H9 (cell line): ENCODE results near the gene TENM3. TPM values are rescaled to one million over a fixed set of nuclear protein-coding genes. Genes with fewer than 3 reads are reported as not detected.

Source experiments
- DNase-seq: peaks from one replicate; pipeline ENCODE4 v3.0.0-alpha.2; 2017
- H2AFZ ChIP-seq: one replicate; pipeline ENCODE4 v1.6.1; 2013; ENCODE audit warnings: mild to moderate bottlenecking, low read length, control low read depth, moderate library complexity
- H2AK5ac ChIP-seq: 2 replicates; pipeline ENCODE4 v1.6.1; 2013; ENCODE audit warnings: low read length, control low read depth, mixed read lengths; ENCODE audit not compliant: insufficient read length
- H2BK120ac ChIP-seq: one replicate; pipeline ENCODE4 v1.6.1; 2013; ENCODE audit warnings: low read depth, mild to moderate bottlenecking, low read length, control low read depth, inconsistent platforms; ENCODE audit not compliant: poor library complexity, severe bottlenecking
- H2BK12ac ChIP-seq: 2 replicates; pipeline ENCODE4 v1.6.1; 2013; ENCODE audit warnings: low read length, control low read depth, mixed read lengths, low read depth; ENCODE audit not compliant: insufficient read length
- H2BK15ac ChIP-seq: 2 replicates; pipeline ENCODE4 v1.6.1; 2013; ENCODE audit warnings: low read depth, low read length, control low read depth
- H2BK20ac ChIP-seq: one replicate; pipeline ENCODE4 v1.6.1; 2013; ENCODE audit warnings: low read depth, mild to moderate bottlenecking, low read length, control low read depth, inconsistent platforms; ENCODE audit not compliant: poor library complexity, severe bottlenecking
- H2BK5ac ChIP-seq: 2 replicates; pipeline ENCODE4 v1.6.1; 2013; ENCODE audit warnings: low read length, control low read depth, mixed read lengths; ENCODE audit not compliant: insufficient read length
- H3K14ac ChIP-seq: 2 replicates; pipeline ENCODE4 v1.6.1; 2013; ENCODE audit warnings: low read length, control low read depth; ENCODE audit not compliant: insufficient read depth
- H3K18ac ChIP-seq: 2 replicates; pipeline ENCODE4 v1.6.1; 2013; ENCODE audit warnings: low read depth, mild to moderate bottlenecking, mixed read lengths, low read length, control low read depth; ENCODE audit not compliant: insufficient read length
- H3K23ac ChIP-seq: 2 replicates; pipeline ENCODE4 v1.6.1; 2013; ENCODE audit warnings: low read length, control low read depth, mixed read lengths, low read depth; ENCODE audit not compliant: insufficient read length
- H3K23me2 ChIP-seq: 2 replicates; pipeline ENCODE4 v1.6.1; 2013; ENCODE audit warnings: low read depth, mild to moderate bottlenecking, mixed read lengths, low read length, control low read depth; ENCODE audit not compliant: insufficient read length, poor library complexity, severe bottlenecking
- H3K27ac ChIP-seq: 2 replicates; pipeline ENCODE4 v1.5.1; 2013; ENCODE audit warnings: low read length, control low read depth, mixed read lengths, low read depth; ENCODE audit not compliant: insufficient read length
- H3K27me3 ChIP-seq: 2 replicates; pipeline ENCODE4 v1.6.1; 2013; ENCODE audit warnings: low read length, control low read depth, inconsistent platforms; ENCODE audit not compliant: insufficient read depth
- H3K4ac ChIP-seq: 2 replicates; pipeline ENCODE4 v1.6.1; 2013; ENCODE audit warnings: low read depth, mild to moderate bottlenecking, control low read depth, inconsistent platforms, low read length, moderate library complexity
- H3K4me1 ChIP-seq: 2 replicates; pipeline ENCODE4 v1.6.1; 2013; ENCODE audit warnings: low read length, control low read depth, inconsistent platforms; ENCODE audit not compliant: insufficient read depth
- H3K4me2 ChIP-seq: 2 replicates; pipeline ENCODE4 v1.6.1; 2013; ENCODE audit warnings: low read length, control low read depth, mixed read lengths; ENCODE audit not compliant: insufficient read length, insufficient read depth
- H3K56ac ChIP-seq: 2 replicates; pipeline ENCODE4 v1.6.1; 2013; ENCODE audit warnings: low read depth, mild to moderate bottlenecking, mixed read lengths, low read length, control low read depth; ENCODE audit not compliant: insufficient read length
- H3K79me1 ChIP-seq: 2 replicates; pipeline ENCODE4 v1.6.1; 2013; ENCODE audit warnings: low read depth, mild to moderate bottlenecking, moderate library complexity, low read length, control low read depth, inconsistent platforms; ENCODE audit not compliant: insufficient read depth, poor library complexity, severe bottlenecking
- H3K79me2 ChIP-seq: 2 replicates; pipeline ENCODE4 v1.6.1; 2013; ENCODE audit warnings: low read length, control low read depth, inconsistent platforms; ENCODE audit not compliant: insufficient read depth
- H3K9ac ChIP-seq: 2 replicates; pipeline ENCODE4 v1.6.1; 2013; ENCODE audit warnings: low read length, control low read depth, mixed read lengths; ENCODE audit not compliant: insufficient read length; ENCODE audit errors: extremely low read depth
- H3K9me3 ChIP-seq: one replicate; pipeline ENCODE4 v1.6.1; 2013; ENCODE audit warnings: low read depth, low read length, inconsistent platforms; ENCODE audit not compliant: control insufficient read depth
- H3T11ph ChIP-seq: one replicate; pipeline ENCODE4 v1.6.1; 2013; ENCODE audit warnings: mild to moderate bottlenecking, low read length, control low read depth, inconsistent platforms
- H4K20me1 ChIP-seq: one replicate; pipeline ENCODE4 v1.6.1; 2013; ENCODE audit not compliant: control insufficient read depth, insufficient read length, insufficient read depth
- H4K5ac ChIP-seq: 2 replicates; pipeline ENCODE4 v1.6.1; 2013; ENCODE audit warnings: low read depth, mild to moderate bottlenecking, mixed read lengths, low read length, control low read depth; ENCODE audit not compliant: insufficient read length
- H4K8ac ChIP-seq: replicated peaks from 2 replicates; pipeline ENCODE4 v1.6.1; 2013; ENCODE audit warnings: low read length, control low read depth, mixed read lengths, low read depth; ENCODE audit not compliant: insufficient read length
- H4K91ac ChIP-seq: 2 replicates; pipeline ENCODE4 v1.6.1; 2013; ENCODE audit warnings: low read depth, mild to moderate bottlenecking, moderate library complexity, mixed read lengths, low read length, control low read depth; ENCODE audit not compliant: insufficient read length
- H3K27ac Mint-ChIP-seq, 3 experiments: 2 replicates in 2 of 3; 3 replicates in 1 of 3; pipeline ENCODE4 v1.8.0; 2020 to 2021; ENCODE audit warnings: mixed read lengths in 3 of 3, mild to moderate bottlenecking in 1 of 3, moderate library complexity in 1 of 3
- H3K27me3 Mint-ChIP-seq: 2 replicates; pipeline ENCODE4 v1.8.0; 2021; ENCODE audit warnings: low read depth, mild to moderate bottlenecking, moderate library complexity, mixed read lengths
- H3K36me3 Mint-ChIP-seq, 3 experiments: 2 replicates in 2 of 3; 3 replicates in 1 of 3; pipeline ENCODE4 v1.8.0; 2020 to 2021; ENCODE audit warnings: low read depth in 3 of 3, mixed read lengths in 3 of 3; ENCODE audit not compliant: insufficient read depth in 1 of 3
- H3K4me1 Mint-ChIP-seq, 2 experiments: 2 replicates each; pipeline ENCODE4 v1.8.0; 2020; ENCODE audit warnings: mixed read lengths in 2 of 2
- H3K4me3 Mint-ChIP-seq, 2 experiments: 2 replicates in 1 of 2; 3 replicates in 1 of 2; pipeline ENCODE4 v1.8.0; 2020 to 2021; ENCODE audit warnings: mild to moderate bottlenecking in 2 of 2, mixed read lengths in 2 of 2, moderate library complexity in 1 of 2
- H3K9me3 Mint-ChIP-seq, 2 experiments: 2 replicates in 1 of 2; 3 replicates in 1 of 2; pipeline ENCODE4 v1.8.0; 2020; ENCODE audit warnings: mild to moderate bottlenecking in 2 of 2, mixed read lengths in 2 of 2, moderate library complexity in 1 of 2
- CTCF ChIP-seq: fragments of 200-600 bp; sonication (generic); conservative IDR thresholded peaks from 3 replicates; pipeline ENCODE4 v1.8.0; 2021; ENCODE audit warnings: antibody characterized with exemption, mild to moderate bottlenecking
- WGBS: extraction: QIAGEN DNeasy Blood & Tissue Kit; methylation state at CpG from one replicate; pipeline ENCODE4 v1.1.7; 2013; ENCODE audit warnings: missing lambda C conversion rate, low lambda C conversion rate, mixed read lengths; ENCODE audit not compliant: insufficient read length; ENCODE audit errors: extremely low coverage; 5-methylcytosine and 5-hydroxymethylcytosine counted together
- total RNA-seq: library from RNA; stranded (reverse); gene quantifications from 2 replicates; pipeline ENCODE4 v1.2.1, GENCODE V29; 2021

Gene TENM3
- total RNA-seq, 1 experiment from 2014 or later: 49.6 TPM

GRCh38 chr4:182263562-182263961 is 20.4 kb downstream of the TENM3 start:
- Histone ChIP-seq H4K8ac (no peak overlapping the region), H3K79me1 (no peaks in the 10 kb centered on the region), H4K5ac (no peak overlapping the region), H2BK5ac (no peak overlapping the region), H3T11ph (no peak overlapping the region), H2AFZ (no peak overlapping the region), H3K4me2 (no peak overlapping the region), H3K18ac (no peak overlapping the region), H4K91ac (no peak overlapping the region), H3K23me2 (no peaks in the 10 kb centered on the region), H2BK20ac (no peak overlapping the region), H3K4ac (no peak overlapping the region), H3K56ac (no peak overlapping the region), H2BK12ac (no peak overlapping the region), H4K20me1 (no peaks in the 10 kb centered on the region), H3K27ac (no peak overlapping the region), H3K9me3 (no peaks in the 10 kb centered on the region), H3K27me3 (no peaks in the 10 kb centered on the region), H3K4me1 (0 out of 2 replicates have a peak, but pooled peaks cover 2% of the 10 kb centered on the region), H3K79me2 (no peaks in the 10 kb centered on the region; the same call in 1 of the 2 replicates), H3K9ac (no peak overlapping the region), H2BK120ac (no peak overlapping the region), H2AK5ac (no peak overlapping the region), H3K23ac (no peak overlapping the region), H2BK15ac (no peak overlapping the region), H3K14ac (no peak overlapping the region)
- Mint-ChIP-seq H3K9me3 (peaks cover 12 to 15% of the 10 kb centered on the region in 2 experiments; a peak in 4 of 5 replicates), H3K4me1 (peaks cover 18 to 34% of the 10 kb centered on the region in 2 experiments), H3K27me3 (no peaks in the 10 kb centered on the region), H3K36me3 (peaks cover 24 to 34% (median 27%) of the 10 kb centered on the region in 3 experiments), H3K4me3 (no peak overlapping the region), H3K27ac (no peak overlapping the region; a peak in 1 of 7 replicates)
- DNase-seq: no peak
- WGBS: no CpG with 5 or more reads among the region's 10 CpGs
- TF ChIP-seq CTCF: no peak
